ENCODE data around the gene DBN1. TPM values are rescaled to one million over a fixed set of nuclear protein-coding genes. Genes with fewer than 3 reads are reported as not detected.

Gene DBN1
- total RNA-seq, 1 donor from 2014 or later: 113 TPM

- Histone ChIP-seq H3K27ac (no peak overlapping the region), H3K9me3 (ENCODE audit: low read depth) (no peaks in the 10 kb centered on the region), H4K20me1 (ENCODE audit: low read depth) (peaks cover 20% of the 10 kb centered on the region), H3F3A (ENCODE audit: low read depth) (peaks cover 2% of the 10 kb centered on the region), H3K4me1 (no peaks in the 10 kb centered on the region), H3K36me3 (no peaks in the 10 kb centered on the region), H3K4me3 (no peak overlapping the region), H3K9ac (no peak overlapping the region), H3K27me3 (no peaks in the 10 kb centered on the region), H3K79me2 (ENCODE audit: low read depth) (peaks cover 18% of the 10 kb centered on the region), H2AFZ (replicated peaks) (no peak overlapping the region), H3K4me2 (no peak overlapping the region)
- Mint-ChIP-seq H3K27ac (no peak overlapping the region), H3K27me3 (ENCODE audit: insufficient read depth, low read depth) (peaks cover 3% of the 10 kb centered on the region), H3K4me3 (no peak overlapping the region), H3K9me3 (no peaks in the 10 kb centered on the region), H3K4me1 (peaks cover 16% of the 10 kb centered on the region), H3K36me3 (peaks cover 13% of the 10 kb centered on the region)
- no peak for DNase-seq (ENCODE audit: low spot score)
- TF ChIP-seq CTCF (IDR thresholded peaks at IDR 0.05): no peak
- TF ChIP-seq EZH2 (IDR thresholded peaks at IDR 0.05): no peak
- TF ChIP-seq EZH2phosphoT487 (IDR thresholded peaks at IDR 0.05): no peak
Measured at GRCh38 chr5:177432839-177433657, 40.4 kb downstream of the DBN1 start.

GRCh38 chr5:177432143-177432838 is 41.1 kb downstream of the DBN1 start:
- Histone ChIP-seq H3K36me3 (no peaks in the 10 kb centered on the region), H2AFZ (replicated peaks) (no peak overlapping the region), H3K27ac (no peak overlapping the region), H3K79me2 (ENCODE audit: low read depth) (peaks cover 26% of the 10 kb centered on the region), H3F3A (ENCODE audit: low read depth) (no peaks in the 10 kb centered on the region), H3K4me1 (peaks cover 7% of the 10 kb centered on the region), H3K9ac (no peak overlapping the region), H3K4me2 (no peak overlapping the region), H3K4me3 (no peak overlapping the region), H3K27me3 (no peaks in the 10 kb centered on the region), H4K20me1 (ENCODE audit: low read depth) (peaks cover 28% of the 10 kb centered on the region), H3K9me3 (ENCODE audit: low read depth) (no peaks in the 10 kb centered on the region)
- peaks cover 9% of the 10 kb centered on the region for H3K36me3 Mint-ChIP-seq
- H3K4me3 Mint-ChIP-seq: no peak overlapping the region
- no peak for TF ChIP-seq EZH2 (IDR thresholded peaks at IDR 0.05)
- no peak for TF ChIP-seq CTCF (IDR thresholded peaks at IDR 0.05)
- no peak for TF ChIP-seq EZH2phosphoT487 (IDR thresholded peaks at IDR 0.05)
- H3K4me1 Mint-ChIP-seq: peaks cover 21% of the 10 kb centered on the region
- no peak overlapping the region for H3K27ac Mint-ChIP-seq
- H3K27me3 Mint-ChIP-seq (ENCODE audit: insufficient read depth, low read depth): peaks cover 3% of the 10 kb centered on the region
- no peak for DNase-seq (ENCODE audit: low spot score)
- H3K9me3 Mint-ChIP-seq: no peaks in the 10 kb centered on the region

GRCh38 chr5:177431317-177432142 is 41.9 kb downstream of the DBN1 start:
- H4K20me1 ChIP-seq (ENCODE audit: low read depth): peaks cover 33% of the 10 kb centered on the region
- no peaks in the 10 kb centered on the region for H3K27me3 ChIP-seq
- no peak overlapping the region for H3K27ac Mint-ChIP-seq
- no peak overlapping the region for H3K4me2 ChIP-seq
- no peak for DNase-seq (ENCODE audit: low spot score)
- no peak overlapping the region for H3K4me3 ChIP-seq
- no peaks in the 10 kb centered on the region for H3K36me3 ChIP-seq
- H2AFZ ChIP-seq (replicated peaks): no peak overlapping the region
- H3K4me1 Mint-ChIP-seq: peaks cover 23% of the 10 kb centered on the region
- peaks cover 2% of the 10 kb centered on the region for H3K27me3 Mint-ChIP-seq (ENCODE audit: insufficient read depth, low read depth)
- no peak for TF ChIP-seq EZH2 (IDR thresholded peaks at IDR 0.05)
- no peak for TF ChIP-seq CTCF (IDR thresholded peaks at IDR 0.05)
- no peak for TF ChIP-seq EZH2phosphoT487 (IDR thresholded peaks at IDR 0.05)
- H3K27ac ChIP-seq: no peak overlapping the region
- H3K9ac ChIP-seq: no peak overlapping the region
- peak overlapping the region; percentile 48 for H3K4me3 Mint-ChIP-seq
- no peaks in the 10 kb centered on the region for H3K9me3 Mint-ChIP-seq
- no peaks in the 10 kb centered on the region for H3K9me3 ChIP-seq (ENCODE audit: low read depth)
- H3K36me3 Mint-ChIP-seq: peaks cover 4% of the 10 kb centered on the region
- H3F3A ChIP-seq (ENCODE audit: low read depth): no peaks in the 10 kb centered on the region
- H3K4me1 ChIP-seq: peaks cover 9% of the 10 kb centered on the region
- H3K79me2 ChIP-seq (ENCODE audit: low read depth): peaks cover 32% of the 10 kb centered on the region
